Panc1 (cell line): Measurements from ENCODE around the gene FAM72B.
"Not testable (repeated sequence)": the region's sequence is repeated elsewhere in the genome, so short reads cannot be mapped to it uniquely, and the experiment has no call there.

Experiments
- CTCF ChIP-seq: fragments of 450-650 bp; IDR thresholded peaks from 2 replicates; pipeline ENCODE4 v1.5.1; 2017; ENCODE audit warnings: mild to moderate bottlenecking
- POLR2AphosphoS5 ChIP-seq: IDR thresholded peaks from 2 replicates; pipeline ENCODE4 v1.6.1; 2012; ENCODE audit warnings: mild to moderate bottlenecking, low read depth, low read length, moderate library complexity
- REST ChIP-seq, 2 experiments: IDR thresholded peaks; 2 replicates each; pipeline ENCODE4 v1.6.1; 2011 to 2012; ENCODE audit warnings: low read depth in 2 of 2, control low read depth in 1 of 2, low read length in 1 of 2, mild to moderate bottlenecking in 1 of 2, moderate library complexity in 1 of 2; ENCODE audit not compliant: insufficient read depth in 1 of 2
- SIN3A ChIP-seq: IDR thresholded peaks from 2 replicates; pipeline ENCODE4 v1.6.1; 2012; ENCODE audit warnings: low read depth, mild to moderate bottlenecking, low read length, moderate library complexity, borderline replicate concordance; ENCODE audit not compliant: insufficient read depth
- TCF7L2 ChIP-seq: IDR thresholded peaks from 2 replicates; pipeline ENCODE4 v1.6.1; 2011; ENCODE audit warnings: mild to moderate bottlenecking, low read depth, low read length, inconsistent platforms

- not testable (repeated sequence) for TF ChIP-seq CTCF; POLR2AphosphoS5; REST (IDR thresholded peaks at IDR 0.05; ENCODE audit: insufficient read depth in 1 of 2, low read depth in 2 of 2, low read length in 1 of 2); TCF7L2; SIN3A
Observed at GRCh38 chr1:121200985-121201981, 17.1 kb upstream of the FAM72B start.
